Neural progenitor cell (in vitro differentiated cells): ENCODE measurements around the gene KCNK10.

Experiments used
- CTCF ChIP-seq: fragments of 200-600 bp; sonication (generic); IDR thresholded peaks from 2 replicates; pipeline ENCODE4 v1.5.1; 2017; ENCODE audit warnings: antibody characterized with exemption, mild to moderate bottlenecking
- EZH2 ChIP-seq: fragments of 200-600 bp; sonication (generic); IDR thresholded peaks from 2 replicates; pipeline ENCODE4 v1.6.1; 2017; ENCODE audit warnings: antibody characterized with exemption, mild to moderate bottlenecking, moderate library complexity

- TF ChIP-seq EZH2 = no peak
- TF ChIP-seq CTCF = no peak
These were observed 53.2 kb downstream of the KCNK10 start for GRCh38 chr14:88269806-88270420.
